ENCODE data around the gene C8G.

C8G gene

DNA sequence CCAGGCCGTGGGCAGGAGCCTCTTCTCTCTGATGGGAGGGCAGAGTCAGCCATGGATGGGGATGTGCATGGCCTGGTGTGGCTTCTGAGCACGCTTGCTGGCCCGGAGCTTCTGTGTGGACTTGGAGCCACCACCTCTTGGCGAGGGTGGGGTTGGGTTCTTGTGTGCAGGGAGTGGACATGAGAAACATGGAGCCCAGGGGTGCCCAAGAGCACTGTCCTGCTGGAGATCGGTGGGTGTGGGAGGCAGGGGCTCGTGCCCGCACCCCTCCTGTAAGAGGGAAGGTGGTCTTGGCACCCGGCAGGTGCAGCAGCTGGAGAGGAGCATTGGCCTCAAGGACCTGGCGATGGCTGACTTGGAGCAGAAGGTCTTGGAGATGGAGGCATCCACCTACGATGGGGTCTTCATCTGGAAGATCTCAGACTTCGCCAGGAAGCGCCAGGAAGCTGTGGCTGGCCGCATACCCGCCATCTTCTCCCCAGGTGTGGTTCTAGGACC lies 24.3 kb upstream of the C8G start:
- DNase-seq (ENCODE audit: low spot score): no peak

DNA sequence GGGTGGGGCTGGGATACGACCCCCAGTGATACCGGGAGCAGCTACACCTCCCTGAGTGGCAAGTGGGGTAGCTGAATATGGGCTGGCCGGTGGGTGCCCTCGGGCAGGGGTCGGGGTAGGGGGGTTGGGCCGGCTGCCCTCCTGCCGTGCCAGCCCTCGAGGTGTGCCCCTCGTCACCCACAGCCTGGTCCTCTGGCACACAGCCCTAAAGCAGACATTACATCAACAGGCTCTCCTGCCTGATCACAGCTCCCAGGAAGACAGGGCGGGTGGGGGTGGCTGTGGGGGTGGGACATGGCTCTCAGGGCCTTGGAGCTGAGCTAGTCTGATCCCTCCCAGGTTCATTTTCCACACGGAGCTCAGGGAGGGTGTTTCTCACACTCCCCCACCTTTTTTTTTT lies 23.7 kb upstream of the C8G start:
- DNase-seq (ENCODE audit: low spot score): no peak

GRCh38 chr9:136921718-136922117 lies 23.3 kb upstream of the C8G start:
- no peak for DNase-seq (ENCODE audit: low spot score)

GRCh38 chr9:136922540-136922939 lies 22.5 kb upstream of the C8G start:
- no peak for DNase-seq (ENCODE audit: low spot score)

GRCh38 chr9:136923881-136924280 lies 21.2 kb upstream of the C8G start:
- DNase-seq (ENCODE audit: low spot score): no peak

GRCh38 chr9:136925414-136926153 lies 19.5 kb upstream of the C8G start:
- no peak for DNase-seq (ENCODE audit: low spot score)

DNA sequence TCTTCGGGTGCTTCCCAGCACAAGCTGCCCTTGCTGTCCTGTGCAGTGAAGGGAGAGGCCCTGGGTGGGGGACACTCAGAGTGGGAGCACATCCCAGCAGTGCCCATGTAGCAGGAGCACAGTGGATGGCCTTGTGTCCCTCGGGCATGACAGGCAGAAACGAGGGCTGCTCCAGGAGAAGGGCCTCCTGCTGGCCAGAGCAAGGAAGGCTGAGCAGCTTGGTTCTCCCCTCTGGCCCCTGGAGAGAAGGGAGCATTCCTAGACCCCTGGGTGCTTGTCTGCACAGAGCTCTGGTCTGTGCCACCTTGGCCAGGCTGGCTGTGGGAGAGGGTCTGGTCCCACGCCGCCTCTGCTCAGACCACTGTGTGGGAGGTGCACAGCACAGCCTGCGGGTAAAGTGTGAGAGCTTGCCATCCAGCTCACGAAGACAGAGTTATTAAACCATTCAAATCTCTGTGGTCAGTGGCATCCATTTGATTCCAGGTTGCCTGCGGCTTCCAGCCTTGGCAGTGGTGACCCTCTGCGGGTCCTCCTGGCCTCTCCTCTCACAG lies 18.8 kb upstream of the C8G start:
- DNase-seq (ENCODE audit: low spot score): no peak

- no peak for DNase-seq (ENCODE audit: low spot score)
Measured at GRCh38 chr9:136926749-136927148, 18.3 kb upstream of the C8G start.

DNA sequence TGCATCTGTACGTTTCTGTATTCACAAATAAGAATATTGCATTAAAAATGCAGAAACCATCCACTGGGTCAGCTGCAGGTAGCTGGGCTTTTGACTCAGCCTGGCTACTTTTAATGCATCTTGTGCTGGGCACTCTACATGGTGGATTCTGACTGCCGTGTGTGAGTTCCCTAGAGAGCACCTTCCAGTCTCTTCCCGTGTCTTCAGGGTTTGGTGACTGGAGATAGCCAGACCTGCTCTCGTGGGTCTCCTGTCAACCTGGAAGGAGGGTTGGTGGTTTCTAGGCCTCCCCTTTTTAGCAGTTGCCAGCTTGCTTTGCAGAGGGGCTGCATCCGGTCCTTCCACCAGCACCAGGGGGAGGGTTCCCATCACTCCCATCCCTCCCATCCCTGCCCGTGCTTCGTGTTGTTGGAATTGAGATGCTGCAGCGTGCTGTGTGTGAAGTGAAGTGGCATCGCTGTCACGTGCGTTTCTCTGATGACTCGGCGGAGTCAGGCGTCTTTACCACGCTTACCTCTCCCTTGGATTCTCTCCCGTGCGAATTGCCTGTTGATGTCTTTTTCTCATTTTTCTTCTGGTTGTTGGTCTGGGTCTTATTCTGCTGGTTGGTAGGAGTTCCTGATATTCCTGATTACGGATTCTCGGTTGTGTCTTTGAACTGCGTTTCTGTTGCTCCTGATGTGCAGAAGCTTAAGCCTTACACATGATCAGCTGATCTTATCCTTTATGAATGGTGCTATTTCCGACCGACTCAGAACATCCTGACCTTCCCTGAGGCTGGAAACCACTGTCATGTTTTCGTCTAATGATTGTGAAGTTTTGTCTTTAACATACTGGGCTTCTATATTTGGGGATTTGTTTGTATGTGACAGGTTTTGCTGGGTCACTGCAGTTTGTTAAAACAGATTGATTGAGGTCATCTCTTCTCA lies 17.4 kb upstream of the C8G start:
- peak; percentile 44 for DNase-seq (ENCODE audit: low spot score)

GRCh38 chr9:136928591-136928990 lies 16.5 kb upstream of the C8G start:
- no peak for DNase-seq (ENCODE audit: low spot score)

DNA sequence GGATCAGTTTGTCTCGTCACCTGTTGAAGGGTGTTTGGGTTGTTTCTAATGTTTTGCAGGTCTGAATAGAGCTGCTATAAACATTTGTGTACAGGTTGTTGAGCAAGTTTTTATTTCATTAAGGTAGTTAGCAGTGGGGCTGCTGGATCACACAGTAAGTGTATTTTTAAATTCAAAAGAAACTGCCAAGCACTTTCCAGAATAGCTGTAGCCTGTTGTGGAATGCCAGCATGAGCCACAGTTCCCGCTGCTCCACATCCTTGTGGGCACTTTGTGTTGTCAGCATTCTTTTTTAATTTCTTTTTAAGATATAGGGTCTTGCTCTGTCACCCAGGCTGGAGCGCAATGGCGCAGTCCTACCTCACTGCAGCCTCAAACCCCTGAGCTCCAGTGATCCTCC lies 15.0 kb upstream of the C8G start:
- DNase-seq (ENCODE audit: low spot score): no peak

- DNase-seq (ENCODE audit: low spot score): no peak
Measured at GRCh38 chr9:136931611-136932130, 13.4 kb upstream of the C8G start.

DNA sequence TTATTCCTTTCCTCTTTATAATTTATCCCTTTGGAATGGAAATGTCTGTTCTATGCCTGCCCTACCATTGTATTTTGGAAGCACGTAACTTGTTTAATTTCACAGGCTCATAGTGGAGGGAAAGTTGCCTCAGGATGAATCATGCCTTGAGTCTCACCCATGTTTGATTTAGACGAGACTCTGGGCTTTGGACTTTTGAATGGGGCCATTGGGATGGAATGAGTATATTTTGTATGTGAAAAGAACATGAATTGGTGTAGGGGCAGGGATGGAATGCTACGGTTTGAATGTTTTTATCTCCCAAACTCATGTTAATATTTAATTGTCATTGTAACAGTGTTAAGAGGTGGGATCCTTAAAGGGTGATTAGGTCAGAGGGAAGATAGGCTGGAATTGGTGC lies 10.8 kb upstream of the C8G start:
- no peak for DNase-seq (ENCODE audit: low spot score)

DNA sequence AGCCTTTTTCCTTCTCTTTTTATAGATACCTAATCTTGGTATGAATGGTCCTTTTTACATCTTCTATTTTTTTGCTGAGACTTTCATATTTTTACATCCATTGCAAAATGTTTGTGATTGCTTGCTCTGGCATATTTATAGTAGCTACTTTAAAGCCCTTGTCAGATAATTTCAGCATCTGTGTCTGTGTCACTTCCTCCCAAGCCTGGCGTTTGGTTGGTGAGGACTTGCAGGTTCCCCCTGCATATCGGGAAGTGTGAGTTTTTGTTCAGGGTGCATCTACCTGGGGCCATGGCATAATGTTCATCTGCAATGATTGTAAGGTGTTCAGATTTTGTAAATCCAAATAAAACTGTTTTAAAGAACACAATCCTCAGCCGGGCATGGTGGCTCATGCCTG lies 9.4 kb upstream of the C8G start:
- DNase-seq (ENCODE audit: low spot score): no peak

- no peak for DNase-seq (ENCODE audit: low spot score)
Measured at GRCh38 chr9:136936645-136937170, 8.3 kb upstream of the C8G start.

DNA sequence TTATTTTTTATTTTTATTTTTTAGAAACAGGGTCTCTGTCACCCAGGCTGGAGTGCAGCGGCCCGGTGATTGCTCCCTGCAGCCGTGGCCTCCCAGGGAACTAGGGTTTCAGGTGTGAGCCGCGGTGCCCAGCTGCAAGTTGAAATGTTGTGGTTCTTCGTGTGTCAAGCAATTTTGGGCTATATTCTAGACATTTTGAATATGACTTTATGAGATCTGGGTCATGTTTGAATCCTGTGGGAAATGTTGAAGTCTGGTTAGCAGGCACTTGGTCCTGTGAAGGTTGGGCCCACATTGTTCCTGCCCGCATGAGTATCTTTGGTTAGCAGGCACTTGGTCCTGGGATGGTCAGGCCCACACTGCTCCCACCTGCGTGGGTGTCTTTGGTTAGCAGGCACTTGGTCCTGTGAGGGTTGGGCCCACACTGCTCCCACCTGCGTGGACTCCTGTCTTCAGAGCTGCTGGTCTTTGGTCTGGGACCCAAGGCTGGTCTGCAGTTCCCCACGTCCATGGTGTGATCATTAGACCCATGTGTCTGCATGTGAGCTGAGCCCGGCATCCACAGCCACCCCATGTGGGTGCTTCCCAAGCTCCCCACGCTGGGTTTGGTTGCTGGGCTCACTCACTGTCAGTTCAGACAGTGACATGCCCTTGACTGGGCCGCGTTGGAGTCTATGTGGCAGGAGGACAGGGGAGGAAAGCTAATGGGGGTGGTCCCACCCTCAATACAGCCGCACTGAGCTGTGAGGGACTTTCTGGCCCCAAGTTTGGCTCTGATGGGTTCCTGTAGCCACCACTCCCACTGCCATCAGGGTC lies 7.6 kb upstream of the C8G start:
- DNase-seq (ENCODE audit: low spot score): no peak

DNA sequence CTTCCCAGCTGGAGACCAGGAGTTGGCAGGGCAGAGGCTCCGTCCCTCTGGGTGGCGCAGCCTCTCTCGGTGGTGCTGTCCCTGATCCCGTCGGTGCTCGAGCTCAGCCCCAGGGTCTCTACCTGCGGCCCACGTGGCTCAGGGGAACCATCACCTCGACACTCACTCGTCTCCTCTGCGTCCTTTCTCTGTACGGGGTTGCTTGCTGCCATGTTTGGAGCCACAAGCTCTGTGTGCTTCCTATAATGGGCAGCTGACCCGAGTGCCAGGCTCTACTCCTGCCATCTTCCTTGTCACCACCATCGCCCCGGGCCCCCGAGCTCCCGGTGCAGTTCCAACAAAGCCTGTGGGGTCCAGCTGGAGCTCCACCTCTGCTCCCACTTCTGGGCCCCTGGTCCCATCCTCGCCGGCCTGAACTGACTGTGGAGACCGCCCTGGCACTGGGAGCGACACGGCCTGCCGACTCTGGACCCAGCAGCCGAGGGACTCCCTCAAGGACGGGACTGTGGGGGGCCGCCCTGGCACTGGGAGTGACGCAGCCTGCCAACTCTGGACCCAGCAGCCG lies 5.5 kb upstream of the C8G start:
- DNase-seq (ENCODE audit: low spot score): no peak

GRCh38 chr9:136939996-136940525 lies 5.0 kb upstream of the C8G start:
- DNase-seq (ENCODE audit: low spot score): no peak

- no peak for DNase-seq (ENCODE audit: low spot score)
Measured at GRCh38 chr9:136940526-136941230, 4.4 kb upstream of the C8G start.

Data from hepatic stellate cell (primary cell).